Stimulated activated CD4-positive, alpha-beta T cell treated with anti-CD3 and anti-CD28 coated beads, Interleukin-15, amount 100 ng/mL, for 1 hour (primary cell): Measurements from ENCODE around the gene COL6A5.

Source experiments
- DNase-seq, 2 donors: peaks; one replicate each; pipeline ENCODE4 v3.0.0-alpha.2; 2020; ENCODE audit warnings: low read depth in 1 of 2, low spot score in 1 of 2

The COL6A5 gene

DNA sequence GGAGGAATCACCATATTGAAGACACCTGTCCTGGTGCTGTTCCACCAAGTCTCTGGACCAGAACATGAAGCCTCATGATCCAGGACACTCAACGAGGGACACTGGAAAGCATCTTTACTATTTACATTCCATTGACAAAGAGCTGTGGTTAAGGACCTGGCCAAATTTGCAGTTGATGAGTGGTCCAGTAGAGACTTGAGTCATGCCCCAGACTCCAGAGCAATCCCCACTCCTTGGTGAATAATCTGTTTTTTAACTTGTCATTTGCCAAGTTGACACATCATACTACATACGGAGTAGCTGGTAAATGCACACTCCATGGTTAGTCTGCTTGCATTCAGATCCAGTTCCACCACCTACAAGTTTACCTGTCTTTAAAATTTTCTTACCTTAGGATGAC, 170.3 kb downstream of the COL6A5 start:
- no peak for DNase-seq

DNA sequence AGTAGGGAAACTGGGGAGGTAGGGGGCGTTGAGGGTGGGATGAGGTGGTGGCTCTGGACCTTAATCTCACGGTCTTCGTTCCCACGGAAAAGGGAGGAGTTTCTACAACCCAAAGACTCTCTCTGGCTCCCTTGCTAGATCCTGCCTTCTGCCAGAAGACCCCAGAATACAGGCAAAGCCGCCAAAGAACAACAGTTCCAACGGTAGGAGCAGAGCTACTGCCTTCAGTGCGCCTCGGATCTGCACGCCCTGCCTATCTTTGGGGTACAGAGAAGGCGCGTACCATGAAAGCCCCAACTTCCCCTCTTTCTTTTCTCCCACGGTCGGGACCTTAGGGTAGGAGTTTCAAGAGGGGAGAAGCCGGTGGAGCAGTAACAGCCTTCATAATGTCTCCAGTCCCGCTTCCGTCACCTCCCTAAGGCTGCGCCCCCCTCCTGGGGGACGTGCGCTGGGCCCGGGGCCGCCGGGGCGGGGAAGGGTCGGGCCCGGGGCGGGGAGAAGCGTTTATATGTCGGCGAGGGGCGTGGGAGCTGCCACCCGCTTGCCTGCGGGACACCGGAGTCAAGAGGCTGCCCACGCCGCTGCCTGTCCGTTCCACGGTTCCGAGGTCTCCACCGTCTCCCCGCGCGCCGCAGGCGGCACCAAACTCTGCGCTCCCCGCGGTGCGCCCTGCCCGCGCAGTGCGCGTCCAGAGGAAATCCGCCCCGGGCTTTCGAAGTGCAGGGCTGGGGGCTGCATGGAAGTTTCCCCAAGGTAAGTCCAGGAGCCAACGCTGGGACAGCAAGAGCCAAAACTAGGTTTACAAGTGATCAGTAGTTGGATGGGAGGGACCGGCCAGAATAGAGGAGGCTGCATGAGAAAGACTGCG, 171.4 kb downstream of the COL6A5 start, which contains the start of gene COL6A6:
COL6A6 (plus strand) TSS at position 533 of the 868 bp plus-strand sequence. CDS start 43,188 bp downstream, outside the sequence.
- DNase-seq, result no peak

DNA sequence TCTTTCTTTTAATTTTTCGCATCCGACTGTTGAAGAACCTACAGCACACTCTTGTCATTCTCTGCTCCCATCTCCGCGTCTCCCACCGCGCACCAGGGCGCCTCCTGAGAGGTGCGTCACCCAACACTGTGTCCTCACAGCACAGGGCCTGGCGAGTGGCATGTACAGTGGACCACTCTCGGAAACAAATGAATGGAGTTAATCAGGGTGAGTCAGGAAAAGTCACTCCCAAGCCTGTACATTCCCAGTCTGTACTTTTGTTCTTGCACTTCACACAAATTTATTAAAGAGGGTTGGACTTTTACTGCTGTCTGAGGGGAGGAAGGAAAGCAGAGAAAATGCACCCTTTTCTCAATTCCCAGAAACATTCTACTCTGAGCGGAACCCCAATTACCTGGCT, 172.1 kb downstream of the COL6A5 start:
- DNase-seq, result no peak

DNA sequence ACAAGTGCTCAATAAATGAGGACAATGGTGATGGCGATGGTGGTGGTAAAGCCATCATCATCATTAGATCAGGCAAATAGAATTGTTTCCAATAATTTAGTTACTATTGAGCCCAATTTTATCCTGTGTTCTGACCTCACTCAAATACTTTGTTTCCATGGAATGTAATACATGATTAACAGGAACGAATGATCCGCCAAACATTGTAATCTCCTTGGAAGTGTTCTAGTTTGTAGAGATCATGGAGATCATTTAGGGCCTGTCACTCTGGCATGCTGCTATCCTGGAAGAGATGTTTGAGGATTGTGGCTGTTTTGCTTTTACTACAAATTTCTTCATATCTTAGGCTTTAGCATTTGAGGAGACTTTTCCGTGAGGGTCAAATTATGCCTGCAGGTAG, 174.3 kb downstream of the COL6A5 start:
- no peak for DNase-seq

DNA sequence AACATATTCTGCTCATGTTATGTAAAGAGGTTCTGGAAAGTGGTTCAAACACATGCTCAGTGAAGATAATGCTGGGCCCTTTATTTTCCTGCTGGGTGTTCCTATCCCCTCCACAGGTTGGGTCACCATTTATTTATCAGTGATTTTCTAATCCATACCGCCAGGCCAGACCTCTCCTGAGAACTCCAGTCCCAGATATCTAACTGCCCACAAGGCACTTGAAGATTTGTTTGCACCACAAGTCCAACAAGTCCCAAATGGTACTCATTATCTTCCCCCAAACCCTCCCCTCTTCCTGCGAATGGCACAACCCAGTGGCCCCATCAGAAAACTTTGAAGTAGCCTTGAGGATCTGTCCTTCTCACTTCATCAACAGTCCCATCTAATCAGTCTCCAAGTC, 176.9 kb downstream of the COL6A5 start:
- no peak for DNase-seq

DNA sequence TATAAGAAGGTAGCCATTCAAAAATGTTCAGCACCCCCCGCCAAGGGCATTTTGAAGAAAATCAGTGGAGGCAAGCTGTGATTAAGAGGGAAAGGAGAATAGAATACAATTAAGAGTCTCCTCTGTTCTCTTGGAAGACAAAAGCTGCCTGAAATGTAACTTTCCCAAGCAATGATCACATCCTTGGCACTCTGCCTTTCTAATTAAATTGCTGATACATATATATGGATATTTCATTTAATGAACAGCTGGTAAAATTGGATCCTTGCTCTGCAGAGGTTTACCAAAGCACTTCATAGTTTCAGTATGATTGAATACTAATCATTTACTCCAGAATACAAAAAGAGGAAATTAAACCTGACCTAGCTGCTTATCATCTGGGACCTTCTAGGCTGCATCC, 182.0 kb downstream of the COL6A5 start:
- no peak for DNase-seq

DNA sequence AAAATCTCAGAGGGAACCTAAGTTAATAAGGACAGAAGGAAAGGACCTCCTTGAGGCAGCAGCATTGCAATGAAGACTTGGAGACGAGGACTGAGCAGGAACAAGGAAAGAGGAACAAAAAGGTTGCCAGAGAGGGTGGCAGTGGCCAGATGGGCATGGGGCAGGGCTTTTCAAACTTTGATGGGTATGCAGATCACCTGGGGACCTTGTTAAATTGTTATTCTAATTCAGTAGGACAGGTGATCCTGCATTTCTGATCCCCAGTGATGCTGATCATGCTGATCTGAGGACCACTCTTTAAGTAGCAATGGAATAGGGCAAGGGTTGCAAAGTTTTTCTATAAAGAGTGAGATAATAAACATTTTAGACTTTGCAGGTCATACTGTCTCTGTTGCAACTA, 182.6 kb downstream of the COL6A5 start:
- no peak for DNase-seq

DNA sequence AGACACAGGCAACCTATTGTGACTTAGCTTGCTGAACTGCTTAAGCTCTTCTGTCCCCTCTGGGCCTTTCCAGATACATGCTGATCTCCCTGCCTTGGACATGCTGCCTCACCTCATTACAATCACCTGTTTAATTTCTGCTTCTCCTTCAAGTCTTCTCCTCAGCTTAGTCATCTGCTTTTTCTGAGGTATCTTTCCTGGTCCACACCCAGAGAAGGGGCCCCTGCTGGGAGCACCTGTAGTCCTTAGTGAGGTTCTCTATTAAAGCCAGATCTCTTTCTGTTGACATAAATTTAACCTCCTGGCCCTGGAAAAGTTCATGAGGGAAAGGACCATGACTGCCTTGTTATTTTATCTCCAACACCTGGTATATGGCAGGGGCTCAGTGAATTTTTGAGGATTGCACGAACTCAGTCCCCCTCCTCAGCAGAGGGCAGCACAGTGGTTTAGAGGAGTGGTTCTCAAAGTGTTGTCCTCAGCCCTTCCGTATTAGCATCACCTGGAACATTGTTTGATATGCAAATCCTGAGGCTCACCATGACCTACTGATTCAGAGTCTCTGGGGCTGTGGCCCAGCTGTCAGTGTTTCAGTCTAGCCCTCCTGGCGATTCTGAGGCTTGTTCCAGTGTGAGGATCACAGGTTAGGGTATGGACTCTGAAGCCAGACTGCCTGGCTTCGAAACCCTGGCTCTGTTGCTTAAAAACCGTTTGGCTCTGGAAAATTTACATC, 184.2 kb downstream of the COL6A5 start:
- DNase-seq, result no peak

DNA sequence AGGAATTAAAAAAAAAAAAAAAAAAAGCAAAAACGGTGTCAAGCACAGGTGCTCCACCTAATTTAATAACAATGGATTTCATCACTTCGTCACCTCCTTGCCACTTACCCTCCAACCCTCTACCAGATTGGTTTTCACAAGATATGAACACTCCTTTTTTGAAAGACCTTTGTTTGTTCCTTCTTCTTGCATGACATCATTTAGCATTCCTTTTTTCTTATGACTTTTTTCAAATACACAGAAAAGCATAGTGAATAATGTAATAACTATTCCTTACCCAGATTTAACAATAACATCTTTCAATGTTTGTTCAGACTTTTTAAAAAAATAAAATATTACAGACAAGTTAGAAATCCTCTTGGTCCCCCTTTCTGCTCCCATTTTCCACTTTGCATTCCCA, 187.8 kb downstream of the COL6A5 start:
- no peak for DNase-seq
